Measurements from ENCODE around the gene LHFPL2.

Gene LHFPL2

GRCh38 chr5:78592735-78593386, 55.7 kb downstream of the LHFPL2 start:
- DNase-seq: no peak

- DNase-seq: no peak
These were observed 56.4 kb downstream of the LHFPL2 start for GRCh38 chr5:78591972-78592700.

GRCh38 chr5:78591138-78591612, 57.4 kb downstream of the LHFPL2 start:
- DNase-seq: no peak

- DNase-seq: no peak
These were observed 58.6 kb downstream of the LHFPL2 start for GRCh38 chr5:78589923-78590322.

- no peak for DNase-seq
These were observed 60.1 kb downstream of the LHFPL2 start for GRCh38 chr5:78588507-78588906.

GRCh38 chr5:78587775-78588291, 60.7 kb downstream of the LHFPL2 start:
- DNase-seq: no peak

- no peak for DNase-seq
These were observed 61.3 kb downstream of the LHFPL2 start for GRCh38 chr5:78587081-78587774.

GRCh38 chr5:78586251-78586650, 62.3 kb downstream of the LHFPL2 start:
- no peak for DNase-seq

- no peak for DNase-seq
These were observed 70.6 kb downstream of the LHFPL2 start for GRCh38 chr5:78578015-78578414.

- no peak for DNase-seq
These were observed 71.3 kb downstream of the LHFPL2 start for GRCh38 chr5:78577071-78577807.

GRCh38 chr5:78576376-78576775, 72.2 kb downstream of the LHFPL2 start:
- no peak for DNase-seq

GRCh38 chr5:78574731-78575161, 73.8 kb downstream of the LHFPL2 start:
- no peak for DNase-seq

- DNase-seq: no peak
These were observed 74.4 kb downstream of the LHFPL2 start for GRCh38 chr5:78574131-78574673.

- no peak for DNase-seq
These were observed 75.3 kb downstream of the LHFPL2 start for GRCh38 chr5:78573318-78573717.

GRCh38 chr5:78570646-78571045, 77.9 kb downstream of the LHFPL2 start:
- no peak for DNase-seq

- DNase-seq: peak; percentile 11
These were observed 79.1 kb downstream of the LHFPL2 start for GRCh38 chr5:78569441-78569840.

- DNase-seq: no peak
These were observed 79.9 kb downstream of the LHFPL2 start for GRCh38 chr5:78568676-78569075.

GRCh38 chr5:78568212-78568611, 80.4 kb downstream of the LHFPL2 start:
- no peak for DNase-seq

- no peak for DNase-seq
These were observed 81.0 kb downstream of the LHFPL2 start for GRCh38 chr5:78567617-78568016.

- DNase-seq: no peak
These were observed 81.7 kb downstream of the LHFPL2 start for GRCh38 chr5:78566747-78567425.

- DNase-seq: no peak
These were observed 83.2 kb downstream of the LHFPL2 start for GRCh38 chr5:78565395-78565794.

- DNase-seq: no peak
These were observed 85.0 kb downstream of the LHFPL2 start for GRCh38 chr5:78563621-78564020.
